Measurements from ENCODE around the gene PDE4D. TPM values are rescaled to one million over a fixed set of nuclear protein-coding genes. Genes with fewer than 3 reads are reported as not detected.

PDE4D gene
- total and polyA plus RNA-seq, 2 donors (not counting 3 experiments of a cell fraction or from before 2014, with no cell fraction given) = 34.5 to 51.2 TPM

DNA sequence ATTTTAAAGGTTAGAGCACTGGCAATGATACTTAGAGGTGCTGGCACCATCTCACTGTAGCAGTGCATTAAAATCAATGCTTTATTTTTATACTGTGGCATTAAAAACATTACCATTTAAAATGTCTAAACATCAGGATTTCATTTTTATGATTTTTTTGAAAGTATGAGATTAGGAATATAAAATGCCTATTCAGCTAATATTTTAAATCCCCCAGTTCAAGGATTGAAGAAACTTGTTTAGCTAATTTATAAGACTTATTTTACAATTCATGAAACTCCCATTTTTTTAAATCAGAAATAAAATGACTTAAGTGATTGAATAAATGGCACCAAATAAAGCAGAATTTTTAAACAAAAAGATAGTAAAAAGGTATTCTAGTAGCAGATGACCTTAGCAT, 685.1 kb downstream of the PDE4D start:
- Histone ChIP-seq H3K4me2 (ENCODE audit: insufficient read depth, low read length) (no peak overlapping the region), H3K79me2 (ENCODE audit: control insufficient read depth, insufficient read depth, low read length) (no peaks in the 10 kb centered on the region), H4K20me1 (replicated peaks; ENCODE audit: control insufficient read depth, extremely low read depth, insufficient read depth, low read length) (no peaks in the 10 kb centered on the region), H3K27ac (ENCODE audit: insufficient read depth, low read depth, low read length) (no peak overlapping the region), H3K27me3 (ENCODE audit: control insufficient read depth in 2 of 2, insufficient read depth in 2 of 2, low read length in 2 of 2) (no peaks in the 10 kb centered on the region), H3K9ac (replicated peaks; ENCODE audit: extremely low read depth, insufficient read depth, low read length) (no peak overlapping the region), H3K9me3 (replicated peaks; ENCODE audit: control insufficient read depth, insufficient read depth, low read length) (no peaks in the 10 kb centered on the region), H3K4me3 (replicated peaks in 1 of 3; ENCODE audit: insufficient read depth in 1 of 3, low read depth in 1 of 3, low read length in 3 of 3) (no peak overlapping the region), H3K36me3 (ENCODE audit: control insufficient read depth in 2 of 2, extremely low read depth in 1 of 2, insufficient read depth in 2 of 2, low read length in 2 of 2) (no peaks in the 10 kb centered on the region), H2AFZ (ENCODE audit: low read depth, low read length) (no peak overlapping the region), H3K4me1 (ENCODE audit: control insufficient read depth, extremely low read depth, insufficient read depth, low read length) (peaks cover 14% of the 10 kb centered on the region), H3K9me1 (replicated peaks; ENCODE audit: control insufficient read depth, extremely low read depth, insufficient read depth, low read length) (no peaks in the 10 kb centered on the region)
- intact Hi-C loops (cut with micrococcal nuclease) (no loop called here), dilution Hi-C loops (cut with MboI; ENCODE audit: extremely low pct_ligation_motif_present, low sequenced_read_pairs) (no loop called here)
- TF ChIP-seq FOS (IDR thresholded peaks at IDR 0.05; ENCODE audit: borderline replicate concordance, insufficient read depth, low read length) (no peak), POLR2AphosphoS5 (IDR thresholded peaks at IDR 0.05; ENCODE audit: insufficient read depth, low read depth, low read length) (no peak), POLR2A (IDR thresholded peaks at IDR 0.05; ENCODE audit: low read depth, low read length) (no peak), EZH2 (IDR thresholded peaks at IDR 0.05; ENCODE audit: borderline replicate concordance, low read depth, low read length, severe bottlenecking) (no peak), GATA2 (IDR thresholded peaks at IDR 0.05; ENCODE audit: insufficient read depth, insufficient read length, low read depth, low read length) (no peak), MYC (IDR thresholded peaks at IDR 0.05; ENCODE audit: low read depth, low read length) (no peak), JUN (IDR thresholded peaks at IDR 0.05; ENCODE audit: borderline replicate concordance, insufficient read depth, insufficient read length, low read depth) (no peak)
- TF ChIP-seq, protein P1, sequence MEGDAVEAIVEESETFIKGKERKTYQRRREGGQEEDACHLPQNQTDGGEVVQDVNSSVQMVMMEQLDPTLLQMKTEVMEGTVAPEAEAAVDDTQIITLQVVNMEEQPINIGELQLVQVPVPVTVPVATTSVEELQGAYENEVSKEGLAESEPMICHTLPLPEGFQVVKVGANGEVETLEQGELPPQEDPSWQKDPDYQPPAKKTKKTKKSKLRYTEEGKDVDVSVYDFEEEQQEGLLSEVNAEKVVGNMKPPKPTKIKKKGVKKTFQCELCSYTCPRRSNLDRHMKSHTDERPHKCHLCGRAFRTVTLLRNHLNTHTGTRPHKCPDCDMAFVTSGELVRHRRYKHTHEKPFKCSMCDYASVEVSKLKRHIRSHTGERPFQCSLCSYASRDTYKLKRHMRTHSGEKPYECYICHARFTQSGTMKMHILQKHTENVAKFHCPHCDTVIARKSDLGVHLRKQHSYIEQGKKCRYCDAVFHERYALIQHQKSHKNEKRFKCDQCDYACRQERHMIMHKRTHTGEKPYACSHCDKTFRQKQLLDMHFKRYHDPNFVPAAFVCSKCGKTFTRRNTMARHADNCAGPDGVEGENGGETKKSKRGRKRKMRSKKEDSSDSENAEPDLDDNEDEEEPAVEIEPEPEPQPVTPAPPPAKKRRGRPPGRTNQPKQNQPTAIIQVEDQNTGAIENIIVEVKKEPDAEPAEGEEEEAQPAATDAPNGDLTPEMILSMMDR (IDR thresholded peaks at IDR 0.05; ENCODE audit: extremely low read depth in 1 of 2, insufficient read depth in 1 of 2, low read depth in 1 of 2, low read length in 2 of 2) = no peak
- TF ChIP-seq, protein P2, sequence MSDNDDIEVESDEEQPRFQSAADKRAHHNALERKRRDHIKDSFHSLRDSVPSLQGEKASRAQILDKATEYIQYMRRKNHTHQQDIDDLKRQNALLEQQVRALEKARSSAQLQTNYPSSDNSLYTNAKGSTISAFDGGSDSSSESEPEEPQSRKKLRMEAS (IDR thresholded peaks at IDR 0.05; ENCODE audit: insufficient read depth, insufficient read length) = no peak
- BruUV-seq (replicated peaks) = no TSS peak
- POLR2A ChIA-PET = no interaction called here
- DNase-seq (ENCODE audit: low read depth, low spot score) (no peak), FAIRE-seq (no peak)
- CTCF ChIA-PET = interaction anchor here (1.2 to 1.9 kb wide), 5 partner anchors 20 to 173 kb away, joined by 3 to 10 read pairs (median 6); no protein-coding TSS in a partner anchor

Measured in endothelial cell of umbilical vein (primary cell).